IPS-NIHi7 (cell line): ENCODE results near the gene SNAPC5.
A peak's percentile ranks its signal among the peaks of the same experiment; 100 is the strongest.
"Not testable (repeated sequence)": the region's sequence is repeated elsewhere in the genome, so short reads cannot be mapped to it uniquely, and the experiment has no call there.

Experiments
- DNase-seq: peaks from one replicate; pipeline ENCODE4 v3.0.0; 2012; ENCODE audit warnings: mixed read lengths; ENCODE audit errors: extremely low spot score

Gene SNAPC5, protein sequence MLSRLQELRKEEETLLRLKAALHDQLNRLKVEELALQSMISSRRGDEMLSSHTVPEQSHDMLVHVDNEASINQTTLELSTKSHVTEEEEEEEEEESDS

DNA sequence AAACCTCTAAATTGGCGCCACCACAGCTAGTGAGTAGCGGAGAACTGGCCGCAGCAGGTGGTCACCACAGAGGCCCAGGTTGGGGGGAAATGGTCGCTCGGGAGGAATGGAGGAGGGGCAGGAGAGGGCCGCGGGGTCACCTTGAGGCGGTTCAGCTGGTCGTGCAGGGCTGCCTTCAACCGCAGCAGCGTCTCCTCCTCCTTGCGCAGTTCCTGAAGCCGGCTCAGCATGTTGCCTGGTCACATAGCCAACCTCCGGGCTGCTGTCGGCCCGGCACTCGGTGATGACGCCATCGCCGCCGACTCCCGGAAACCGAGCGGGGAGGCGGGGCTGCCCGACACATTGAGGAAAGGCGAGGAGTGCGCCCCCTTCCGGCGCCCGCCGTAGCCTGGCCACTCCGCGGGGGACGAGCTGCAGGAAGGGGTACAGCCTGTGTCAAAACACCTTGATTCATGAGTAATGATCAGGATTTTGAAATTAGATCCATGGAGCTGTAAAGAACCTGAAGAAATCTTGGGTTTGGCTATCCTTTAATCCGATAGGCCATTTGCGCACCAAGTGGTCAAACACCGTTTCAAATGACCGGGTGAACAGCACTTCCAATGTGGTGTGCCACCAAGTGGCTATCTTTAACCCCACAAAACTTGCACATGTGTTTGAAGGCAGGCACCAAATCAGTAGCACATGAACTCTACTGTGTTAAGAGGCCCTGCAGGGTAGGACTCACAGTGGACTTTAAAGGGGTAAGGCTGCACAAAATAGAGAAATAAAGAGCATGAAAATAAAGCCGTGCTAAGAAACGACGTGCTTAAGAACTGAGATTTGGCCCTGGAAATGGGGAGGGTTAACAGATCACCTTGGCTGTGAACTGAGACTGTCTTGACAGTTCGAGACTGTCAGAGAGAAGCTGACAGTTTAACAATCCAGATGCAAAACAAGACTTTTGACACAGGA is at the start of gene SNAPC5:
Gene SNAPC5 (minus strand): TSS at position 261 of the 954 bp plus-strand sequence. CDS start 31 bp downstream, at position 230.
- peak; percentile 93 for DNase-seq

- DNase-seq, result no peak
These were observed 47.7 kb upstream of the SNAPC5 start for GRCh38 chr15:66545255-66545654.

DNA sequence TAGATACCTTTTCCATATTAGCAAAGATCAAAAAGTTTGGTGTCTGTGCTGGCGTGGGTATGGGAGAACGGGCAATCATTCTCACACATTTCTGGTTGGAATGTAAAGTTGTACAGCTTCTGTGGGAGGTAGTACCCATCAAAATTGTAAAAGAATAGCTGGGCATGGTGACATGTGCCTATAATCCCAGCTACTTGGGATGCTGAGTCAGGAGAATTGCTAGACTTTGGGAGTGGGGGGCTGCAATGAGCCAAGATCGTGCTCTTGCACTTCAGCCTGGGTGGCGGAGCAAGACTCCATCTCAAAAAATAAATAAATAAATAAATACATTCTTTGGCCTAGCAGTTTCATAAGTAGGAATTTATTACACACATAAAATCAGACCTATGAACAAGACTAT is 45.3 kb upstream of the SNAPC5 start:
- no peak for DNase-seq

DNA sequence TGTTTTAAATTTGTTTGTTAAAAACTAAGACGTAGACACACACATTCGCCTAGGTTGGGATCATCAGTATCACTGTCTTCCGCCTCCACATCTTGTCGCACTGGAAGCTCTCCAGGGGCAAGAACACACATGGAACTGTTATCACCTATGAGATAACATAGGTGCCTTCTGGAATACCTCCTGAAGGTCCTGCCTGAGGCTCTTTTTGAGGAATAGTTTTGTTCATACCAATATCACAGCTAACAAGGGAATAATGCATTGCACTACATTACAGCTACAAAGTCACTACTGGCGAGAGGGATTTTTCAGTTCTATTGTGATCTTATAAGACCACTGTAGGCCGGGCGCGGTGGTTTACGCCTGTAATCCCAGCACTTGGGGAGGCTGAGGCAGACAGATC is 37.5 kb upstream of the SNAPC5 start:
- no peak for DNase-seq

GRCh38 chr15:66524838-66525237 is 27.3 kb upstream of the SNAPC5 start:
- no peak for DNase-seq

GRCh38 chr15:66523926-66524325 is 26.4 kb upstream of the SNAPC5 start:
- DNase-seq, result no peak

- peak; percentile 11 for DNase-seq
These were observed 18.4 kb upstream of the SNAPC5 start for GRCh38 chr15:66515901-66516322.

GRCh38 chr15:66514586-66514985 is 17.0 kb upstream of the SNAPC5 start:
- DNase-seq, result no peak

DNA sequence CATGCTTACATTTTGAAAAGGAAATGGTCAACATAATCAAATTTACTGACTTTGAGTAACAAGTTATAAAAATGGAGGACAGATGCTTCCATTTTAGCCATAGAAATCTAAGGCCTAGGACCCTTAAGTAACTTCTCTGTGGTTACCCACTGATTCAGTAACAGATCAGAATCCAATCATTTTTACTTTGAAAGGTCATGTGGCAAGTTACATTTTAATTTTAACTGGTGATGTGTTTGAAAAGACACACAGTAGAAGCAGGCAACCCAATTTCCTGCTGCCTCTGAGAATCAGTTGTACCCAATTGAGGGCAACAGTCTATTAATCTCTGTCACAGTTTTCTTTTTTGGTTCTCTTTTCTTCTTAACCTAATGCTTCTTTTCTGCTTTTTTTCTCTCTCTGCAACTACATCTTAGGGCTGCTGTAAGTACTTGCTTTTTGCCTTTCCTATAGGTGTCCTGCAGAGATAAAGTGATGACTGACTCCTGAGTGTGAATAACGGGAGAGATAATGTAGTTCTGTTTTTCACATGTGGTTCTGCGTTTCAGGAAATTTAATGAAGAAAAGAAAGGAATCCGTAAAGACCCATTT is 10.8 kb upstream of the SNAPC5 start:
- DNase-seq, result no peak

- DNase-seq, result no peak
These were observed 8.3 kb upstream of the SNAPC5 start for GRCh38 chr15:66505818-66506217.

DNA sequence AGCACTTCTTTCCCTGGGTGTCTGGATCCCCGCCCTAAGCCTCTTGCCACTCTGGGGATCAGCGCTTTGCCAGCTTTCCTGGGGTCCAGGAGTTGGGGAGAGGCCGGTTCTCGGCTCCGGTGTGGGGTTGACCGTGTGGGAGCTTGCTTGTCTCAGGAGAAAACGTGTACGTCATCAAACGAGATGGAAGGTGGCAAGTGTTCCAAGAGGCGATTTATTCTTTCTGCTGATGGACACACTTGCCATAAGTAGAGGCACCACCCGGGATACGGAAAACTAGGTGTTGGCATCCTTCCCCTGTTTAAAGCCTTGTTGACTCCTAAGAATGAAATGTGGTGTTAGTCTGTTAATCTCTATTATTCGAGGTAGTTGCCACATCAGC is 7.9 kb upstream of the SNAPC5 start:
- no peak for DNase-seq

DNA sequence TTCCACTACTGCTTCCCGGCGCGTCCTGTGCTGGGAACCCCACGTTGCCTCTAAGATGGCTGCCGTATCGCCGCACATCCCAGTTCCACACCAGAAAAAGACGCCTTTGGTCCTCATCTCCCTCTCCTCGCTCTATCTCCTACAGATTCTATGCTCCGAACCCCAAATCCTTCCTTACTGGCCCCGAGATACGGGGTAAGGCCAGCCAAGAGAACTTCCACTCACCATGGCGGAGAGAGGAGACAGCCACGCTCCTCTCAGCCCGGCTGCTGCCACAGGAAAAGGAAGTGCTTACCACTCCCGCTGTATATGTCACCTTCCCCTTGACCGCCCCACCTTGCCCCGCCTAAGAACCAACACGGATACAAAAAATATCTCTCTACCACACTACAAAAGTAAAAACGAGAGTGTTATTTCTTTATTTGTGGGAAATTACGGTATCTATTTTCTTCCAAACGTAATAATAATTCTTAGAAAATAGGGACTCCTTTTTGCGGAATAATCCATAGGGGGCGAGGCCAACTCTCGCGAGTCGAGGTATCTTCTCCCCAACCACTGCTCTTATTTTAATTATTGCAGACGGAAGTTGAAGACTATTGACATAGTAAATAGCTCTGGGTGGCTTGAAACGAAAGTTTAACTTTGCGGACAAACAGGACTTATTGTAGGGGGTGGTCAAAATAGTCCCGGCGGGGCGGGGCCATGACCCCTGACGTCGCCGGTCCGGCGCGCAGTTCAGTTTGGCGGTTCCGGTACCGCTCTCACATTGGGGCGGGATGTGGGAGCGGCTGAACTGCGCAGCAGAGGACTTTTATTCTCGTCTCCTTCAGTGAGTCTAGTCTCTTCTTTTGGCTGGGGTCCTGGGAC is 7.2 kb upstream of the SNAPC5 start, which contains the start of the genes RPL4 and ZWILCH:
Gene RPL4 (minus strand): TSS at position 293 of the 867 bp plus-strand sequence. CDS start 65 bp downstream, at position 228.
Gene ZWILCH (plus strand): TSS at position 764 of the 867 bp plus-strand sequence. CDS start 13 bp downstream, at position 777.
- DNase-seq, result peak; percentile 67

GRCh38 chr15:66503780-66504562 is 6.4 kb upstream of the SNAPC5 start:
- no peak for DNase-seq

GRCh38 chr15:66503041-66503648 is 5.6 kb upstream of the SNAPC5 start:
- not testable (repeated sequence) for DNase-seq

- no peak for DNase-seq
These were observed 4.9 kb upstream of the SNAPC5 start for GRCh38 chr15:66502491-66502890.

DNA sequence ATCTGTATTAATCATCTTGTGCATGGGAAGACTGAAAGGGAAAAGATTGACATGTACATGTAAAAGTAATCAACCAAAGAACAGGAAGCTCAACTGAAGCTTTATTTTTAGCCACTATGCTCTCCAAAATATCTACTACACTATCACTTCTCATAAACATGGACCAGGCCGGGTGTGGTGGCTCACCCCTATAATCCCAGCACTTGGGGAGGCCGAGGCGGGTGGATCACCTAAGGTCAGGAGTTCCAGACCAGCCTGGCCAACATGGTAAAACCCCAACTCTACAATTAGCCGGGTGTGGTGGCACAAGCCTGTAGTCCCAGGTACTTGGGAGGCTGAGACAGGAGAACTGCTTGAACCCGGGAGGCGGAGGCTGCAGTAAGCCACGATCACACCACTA is 2.8 kb upstream of the SNAPC5 start:
- not testable (repeated sequence) for DNase-seq

- no peak for DNase-seq
These were observed 1.2 kb upstream of the SNAPC5 start for GRCh38 chr15:66498501-66499386.

- no peak for DNase-seq
These were observed 536 bp downstream of the SNAPC5 start for GRCh38 chr15:66496951-66497501.

DNA sequence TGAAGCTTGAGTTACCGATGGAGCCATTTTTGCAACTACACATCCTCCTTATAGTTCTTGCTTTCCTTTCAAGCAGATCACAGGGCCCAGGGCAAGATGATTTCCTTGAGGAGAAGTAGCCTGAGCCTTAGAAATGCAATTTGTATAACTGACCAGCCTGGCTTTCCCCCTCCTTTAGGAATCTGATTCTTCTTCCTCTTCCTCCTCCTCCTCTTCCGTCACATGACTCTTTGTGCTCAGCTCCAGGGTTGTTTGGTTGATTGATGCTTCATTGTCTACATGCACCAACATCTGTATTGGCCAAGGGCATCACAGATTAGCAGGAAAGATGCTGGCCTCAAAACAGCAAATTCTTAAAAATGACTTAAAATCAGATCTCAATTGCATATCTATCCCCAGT is 3.3 kb downstream of the SNAPC5 start:
- no peak for DNase-seq
